Adrenal gland (tissue), 12 donors: Measurements from ENCODE around the gene AP2S1. TPM values are rescaled to one million over a fixed set of nuclear protein-coding genes. Genes with fewer than 3 reads are reported as not detected.
"Not testable (repeated sequence)": the region's sequence is repeated elsewhere in the genome, so short reads cannot be mapped to it uniquely, and the experiment has no call there.

Source experiments
- DNase-seq, 7 donors: peaks; one replicate each; pipeline ENCODE4 v3.0.0-alpha.2; 2019 to 2020
- H3K27ac ChIP-seq, 5 donors: fragments of 200-600 bp; sonication (generic) in 4 of 5; 1 replicate in 3 of 5; 2 replicates in 2 of 5; pipeline versions ENCODE4 v1.5.1 to v1.8.0; 2016 to 2020; ENCODE audit warnings: mild to moderate bottlenecking in 1 of 5
- H3K27me3 ChIP-seq: fragments of 200-600 bp; 2 replicates; pipeline ENCODE4 v1.8.0; 2021
- H3K36me3 ChIP-seq, 2 donors: fragments of 200-600 bp; replicated peaks in 1 of 2; 1 replicate in 1 of 2; 2 replicates in 1 of 2; pipeline versions ENCODE4 v1.5.1 to v1.8.0; 2018 to 2022
- H3K4me1 ChIP-seq, 2 donors: fragments of 200-600 bp; replicated peaks in 1 of 2; 1 replicate in 1 of 2; 2 replicates in 1 of 2; pipeline versions ENCODE4 v1.5.1 to v1.8.0; 2018 to 2021
- H3K4me3 ChIP-seq, 4 donors: fragments of 200-600 bp; sonication (generic) in 3 of 4; one replicate each; pipeline ENCODE4 v1.5.1; 2016 to 2018
- H3K9me3 ChIP-seq, 3 donors: fragments of 200-600 bp; sonication (generic) in 1 of 3; replicated peaks in 1 of 3; 1 replicate in 2 of 3; 2 replicates in 1 of 3; pipeline versions ENCODE4 v1.5.1 to v1.8.0; 2016 to 2021
- CTCF ChIP-seq, 6 experiments: fragments of 450-650 bp in 4 of 6; fragments of 200-600 bp in 2 of 6; sonication (generic) in 1 of 6; IDR thresholded peaks; 1 replicate in 5 of 6; 2 replicates in 1 of 6; pipeline versions ENCODE4 v1.5.1 to v1.8.0; 2016 to 2021; ENCODE audit warnings: antibody characterized with exemption in 6 of 6, mild to moderate bottlenecking in 2 of 6, moderate library complexity in 1 of 6
- POLR2A ChIP-seq, 2 donors: fragments of 450-650 bp; IDR thresholded peaks; one replicate each; pipeline ENCODE4 v1.6.1; 2017; ENCODE audit warnings: antibody characterized with exemption in 2 of 2, mild to moderate bottlenecking in 2 of 2, moderate library complexity in 1 of 2
- WGBS, 4 donors: extraction: QIAGEN DNeasy Blood & Tissue Kit in 2 of 4; methylation state at CpG; one replicate each; pipeline versions ENCODE4 v1.1.5 to v1.1.7; 2013 to 2017; 5-methylcytosine and 5-hydroxymethylcytosine counted together
- intact Hi-C, 2 donors: fragments of 100-400 bp; cut with DNase I; formaldehyde crosslinking; loops; one replicate each; pipeline versions ENCODE4 v1.14.1 to v1.15.0; 2022 to 2023
- polyA plus RNA-seq, 3 donors: library from polyadenylated mRNA; stranded (reverse); fragments of 200-250 nt in 2 of 3; fragments of 350-450 nt in 1 of 3; fragmentation: Illumina TruSeq in 1 of 3; extraction: RNeasy Lipid Tissue Mini Kit (QIAGEN cat#74804) in 1 of 3; gene quantifications; one replicate each; pipeline ENCODE4 v1.2.3, GENCODE V29; 2013 to 2014
- total RNA-seq, 9 donors: library from RNA; depleted of rRNA in 4 of 9; stranded (reverse); fragments of >200 nt in 4 of 9; fragments of 120-200 nt in 1 of 9; fragmentation: NEBNext Ultra II Directional in 1 of 9; extraction: Animal tissue kit (Norgen Biotek cat#: 25700) in 1 of 9; gene quantifications; one replicate each; pipeline versions ENCODE4 v1.1.0 to v1.2.4, GENCODE V29; 2013 to 2023
- donor health status: healthy with polysubstance abuse.
- donor health status: Bipolar disorder and iron deficiency.
- donor health status: DM: yes; HTN: yes; CAD: no.
- donor health status: DM: no; HTN: no; CAD: no.
- donor health status: DM: no; HTN: no; CAD: no.
- donor health status: DM: yes; HTN: yes; CAD: no.

The AP2S1 gene
- total and polyA plus RNA-seq, 12 donors = 91.1 to 216 (median 166) TPM

DNA sequence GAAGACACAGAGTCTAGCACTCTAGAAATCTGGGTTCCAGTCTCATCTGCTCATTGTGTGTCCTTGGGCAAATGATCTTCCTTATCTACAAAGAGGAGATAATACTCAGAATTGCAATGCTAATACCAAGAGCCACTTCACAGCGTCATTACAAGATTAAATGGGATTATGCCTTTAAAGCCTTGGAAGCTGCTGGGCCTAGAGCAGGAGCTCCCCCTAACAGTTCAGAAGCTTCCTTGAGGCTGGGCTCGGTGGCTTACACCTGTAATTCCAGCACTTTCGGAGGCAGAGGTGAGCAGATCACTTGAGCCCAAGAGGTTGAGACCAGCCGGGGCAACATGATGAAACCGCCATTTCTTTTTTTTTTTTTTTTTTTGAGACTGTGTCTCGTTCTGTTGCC, 27.6 kb downstream of the AP2S1 start:
- Histone ChIP-seq H3K36me3 (no peaks in the 10 kb centered on the region), H3K9me3 (no peaks in the 10 kb centered on the region), H3K4me1 (no peaks in the 10 kb centered on the region), H3K4me3 (no peak overlapping the region), H3K27me3 (no peaks in the 10 kb centered on the region), H3K27ac (no peak overlapping the region)
- intact Hi-C loops = loop anchor here in 1 of 2 donors (10.0 kb wide), 1 partner anchor 198 kb away; the partner anchor contains the start of gene PTGIR
- 80 to 89% (median 81%) methylated on average over 6 of the region's 6 CpGs for WGBS, 4 donors
- DNase-seq = no peak
- TF ChIP-seq POLR2A (IDR thresholded peaks at IDR 0.05) = no peak
- TF ChIP-seq CTCF (IDR thresholded peaks at IDR 0.05) = no peak

DNA sequence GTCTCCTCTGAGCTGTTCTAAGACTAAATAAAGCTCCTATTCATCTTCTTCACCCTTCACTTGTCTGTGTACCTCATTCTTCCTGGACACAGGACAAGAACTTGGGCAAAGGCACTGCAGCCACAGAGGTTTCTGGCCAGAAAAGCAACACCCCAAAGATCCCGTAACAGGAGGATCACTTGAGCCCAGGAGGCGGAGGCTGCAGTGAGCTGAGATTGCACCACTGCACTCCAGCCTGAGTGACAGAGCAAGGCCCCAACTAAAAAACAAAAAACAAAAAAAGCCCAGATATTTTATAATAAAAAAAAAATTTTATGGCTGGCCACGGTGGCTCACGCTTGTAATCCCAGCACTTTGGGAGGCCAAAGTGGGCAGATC, 28.2 kb downstream of the AP2S1 start:
- not testable (repeated sequence) for H3K27me3 ChIP-seq, H3K4me3 ChIP-seq, H3K4me1 ChIP-seq, H3K36me3 ChIP-seq, H3K27ac ChIP-seq, H3K9me3 ChIP-seq, DNase-seq
- intact Hi-C loops = loop anchor here in 1 of 2 donors (10.0 kb wide), 1 partner anchor 198 kb away; the partner anchor contains the start of gene PTGIR
- WGBS, 4 donors = 90 to 98% (median 93%) methylated on average over 4 of the region's 4 CpGs

GRCh38 chr19:46821512-46822409, 28.9 kb downstream of the AP2S1 start:
- Histone ChIP-seq H3K4me1 (no peaks in the 10 kb centered on the region), H3K27ac (no peak overlapping the region), H3K9me3 (no peaks in the 10 kb centered on the region), H3K36me3 (no peaks in the 10 kb centered on the region), H3K4me3 (no peak overlapping the region), H3K27me3 (no peaks in the 10 kb centered on the region)
- DNase-seq = no peak
- 72 to 88% (median 77%) methylated on average over 7 to 18 of the region's 18 CpGs for WGBS, 4 donors
- intact Hi-C loops = loop anchor here in 1 of 2 donors (10.0 kb wide), 1 partner anchor 197 kb away; the partner anchor contains the start of gene PTGIR
- TF ChIP-seq POLR2A (IDR thresholded peaks at IDR 0.05) = no peak
- no peak for TF ChIP-seq CTCF (IDR thresholded peaks at IDR 0.05)

DNA sequence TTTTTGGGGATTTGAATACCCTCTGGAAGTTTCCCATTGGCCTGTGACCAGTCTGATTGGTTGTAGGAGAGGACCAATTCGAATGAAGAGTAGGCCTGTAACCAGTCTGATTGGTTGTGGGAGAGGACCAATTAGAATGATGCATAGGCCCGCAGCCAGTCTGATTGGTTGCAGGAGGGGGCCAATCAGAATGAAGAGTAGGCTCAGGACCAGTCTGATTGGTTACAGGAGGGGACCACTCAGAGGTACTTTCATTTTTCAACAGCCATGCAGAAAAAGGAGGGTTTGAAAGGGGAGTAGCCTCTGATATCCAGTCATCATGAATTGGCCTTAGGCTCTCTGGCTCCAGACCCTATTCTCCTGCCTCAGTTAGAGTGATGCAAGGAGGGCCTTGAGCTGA, 31.8 kb downstream of the AP2S1 start:
- 88 to 96% (median 93%) methylated on average over 2 of the region's 2 CpGs for WGBS, 4 donors
- intact Hi-C loops = no loop called here
- Histone ChIP-seq H3K27me3 (no peaks in the 10 kb centered on the region), H3K36me3 (no peaks in the 10 kb centered on the region), H3K4me3 (no peak overlapping the region), H3K4me1 (no peaks in the 10 kb centered on the region), H3K27ac (no peak overlapping the region), H3K9me3 (no peaks in the 10 kb centered on the region)
- TF ChIP-seq CTCF (IDR thresholded peaks at IDR 0.05) (no peak), POLR2A (IDR thresholded peaks at IDR 0.05) (no peak)
- DNase-seq = no peak
